Vagina (tissue), 2 donors: ENCODE data around the gene MTSS2. TPM values are rescaled to one million over a fixed set of nuclear protein-coding genes. Genes with fewer than 3 reads are reported as not detected.
A peak's percentile ranks its signal among the peaks of the same experiment; 100 is the strongest.

Source experiments
- DNase-seq, 2 donors: peaks; one replicate each; pipeline ENCODE4 v3.0.0-alpha.2; 2017; ENCODE audit errors: extremely low spot score in 2 of 2
- H3K27ac ChIP-seq: fragments of 200-600 bp; sonication (generic); one replicate; pipeline ENCODE4 v1.5.1; 2019
- H3K27me3 ChIP-seq: fragments of 200-600 bp; sonication (generic); one replicate; pipeline ENCODE4 v1.5.1; 2019
- H3K36me3 ChIP-seq, 2 donors: fragments of 200-600 bp; sonication (generic); one replicate each; pipeline ENCODE4 v1.5.1; 2017 to 2019
- H3K4me1 ChIP-seq: fragments of 200-600 bp; sonication (generic); one replicate; pipeline ENCODE4 v1.5.1; 2019
- H3K4me3 ChIP-seq, 2 donors: fragments of 200-600 bp; sonication (generic); 1 replicate in 1 of 2; 2 replicates in 1 of 2; pipeline ENCODE4 v1.5.1; 2016 to 2019
- H3K9me3 ChIP-seq: fragments of 200-600 bp; sonication (generic); one replicate; pipeline ENCODE4 v1.5.1; 2019
- POLR2A ChIP-seq, 2 donors: fragments of 450-650 bp; IDR thresholded peaks; one replicate each; pipeline ENCODE4 v1.6.1; 2017; ENCODE audit warnings: antibody characterized with exemption in 2 of 2, mild to moderate bottlenecking in 2 of 2, moderate library complexity in 2 of 2
- POLR2AphosphoS5 ChIP-seq, 2 donors: sonication (generic); formaldehyde crosslinking; IDR thresholded peaks; one replicate each; pipeline ENCODE4 v1.9.0; 2017; ENCODE audit warnings: antibody characterized with exemption in 2 of 2, mild to moderate bottlenecking in 2 of 2, low read depth in 1 of 2; ENCODE audit not compliant: insufficient read depth in 1 of 2
- intact Hi-C: fragments of 100-400 bp; cut with DNase I; formaldehyde crosslinking; loops from one replicate; pipeline ENCODE4 v1.15.1; 2023
- total RNA-seq: library from RNA; depleted of rRNA; stranded (reverse); fragments of >200 nt; gene quantifications from one replicate; pipeline ENCODE4 v1.2.3, GENCODE V29; 2016
- TF ChIP-seq, protein P1 (sequence below), 3 experiments: fragments of 450-650 bp in 2 of 3; fragments of 200-600 bp in 1 of 3; sonication (generic) in 1 of 3; IDR thresholded peaks; one replicate each; pipeline ENCODE4 v1.5.1; 2017 to 2019; ENCODE audit warnings: antibody characterized with exemption in 3 of 3, mild to moderate bottlenecking in 2 of 3, moderate library complexity in 2 of 3

Gene MTSS2
- total RNA-seq, 1 donor from 2014 or later, result 102 TPM

DNA sequence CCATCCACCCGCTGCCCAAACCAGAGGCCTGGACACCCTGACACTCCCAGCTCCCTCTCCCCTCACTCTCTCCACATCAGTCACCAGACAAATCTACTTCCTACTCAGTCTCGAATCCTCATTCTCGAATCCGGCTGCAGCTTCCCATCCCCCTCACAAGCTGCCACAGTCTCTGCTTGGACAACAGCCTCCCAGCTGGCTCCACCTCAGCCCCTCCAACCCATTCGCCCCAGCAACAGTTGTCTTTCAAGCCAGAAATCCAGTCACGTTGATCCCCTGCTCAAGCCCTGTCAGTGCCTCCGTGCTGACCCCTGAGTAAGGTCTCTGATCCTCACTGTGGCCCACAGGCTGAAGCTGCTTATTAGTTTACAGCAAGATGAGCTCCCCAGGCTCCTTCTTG lies 44.2 kb upstream of the MTSS2 start:
- intact Hi-C loops, result no loop called here
- peaks cover 0 to 7% of the 10 kb centered on the region in 2 donors for H3K36me3 ChIP-seq

DNA sequence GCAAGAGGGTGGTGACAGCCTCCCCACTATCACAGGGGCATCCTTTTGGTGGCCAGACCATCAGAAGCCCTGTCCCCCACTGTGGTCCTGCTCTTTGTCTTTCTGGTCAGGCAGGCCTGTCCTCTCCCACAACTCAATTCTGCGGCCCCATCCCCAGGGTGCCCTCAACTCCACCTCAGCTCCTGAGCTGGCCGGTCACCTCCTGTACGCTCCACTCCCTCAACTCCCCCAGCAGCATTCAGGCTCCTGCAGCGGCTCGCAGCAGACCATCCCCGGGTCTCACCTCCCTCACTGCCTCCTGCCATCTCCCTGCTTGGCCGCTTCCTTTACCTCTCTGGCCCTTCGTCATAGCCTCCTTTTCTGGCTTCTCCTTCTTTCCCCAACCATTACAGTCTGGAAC lies 43.4 kb upstream of the MTSS2 start:
- Histone ChIP-seq H3K9me3 (no peaks in the 10 kb centered on the region), H3K27me3 (no peaks in the 10 kb centered on the region), H3K36me3 (peaks cover 0 to 7% of the 10 kb centered on the region in 2 donors), H3K4me3 (no peak overlapping the region), H3K4me1 (peaks cover 36% of the 10 kb centered on the region), H3K27ac (no peak overlapping the region)
- DNase-seq, result no peak
- intact Hi-C loops, result no loop called here
- TF ChIP-seq POLR2A (IDR thresholded peaks at IDR 0.05) (no peak), POLR2AphosphoS5 (IDR thresholded peaks at IDR 0.05; ENCODE audit: insufficient read depth in 1 of 2, low read depth in 1 of 2) (no peak)
- TF ChIP-seq, protein P1, sequence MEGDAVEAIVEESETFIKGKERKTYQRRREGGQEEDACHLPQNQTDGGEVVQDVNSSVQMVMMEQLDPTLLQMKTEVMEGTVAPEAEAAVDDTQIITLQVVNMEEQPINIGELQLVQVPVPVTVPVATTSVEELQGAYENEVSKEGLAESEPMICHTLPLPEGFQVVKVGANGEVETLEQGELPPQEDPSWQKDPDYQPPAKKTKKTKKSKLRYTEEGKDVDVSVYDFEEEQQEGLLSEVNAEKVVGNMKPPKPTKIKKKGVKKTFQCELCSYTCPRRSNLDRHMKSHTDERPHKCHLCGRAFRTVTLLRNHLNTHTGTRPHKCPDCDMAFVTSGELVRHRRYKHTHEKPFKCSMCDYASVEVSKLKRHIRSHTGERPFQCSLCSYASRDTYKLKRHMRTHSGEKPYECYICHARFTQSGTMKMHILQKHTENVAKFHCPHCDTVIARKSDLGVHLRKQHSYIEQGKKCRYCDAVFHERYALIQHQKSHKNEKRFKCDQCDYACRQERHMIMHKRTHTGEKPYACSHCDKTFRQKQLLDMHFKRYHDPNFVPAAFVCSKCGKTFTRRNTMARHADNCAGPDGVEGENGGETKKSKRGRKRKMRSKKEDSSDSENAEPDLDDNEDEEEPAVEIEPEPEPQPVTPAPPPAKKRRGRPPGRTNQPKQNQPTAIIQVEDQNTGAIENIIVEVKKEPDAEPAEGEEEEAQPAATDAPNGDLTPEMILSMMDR (IDR thresholded peaks at IDR 0.05), result no peak

More for the DNA sequence above, 44.2 kb upstream of the MTSS2 start:
- no peaks in the 10 kb centered on the region for H3K27me3 ChIP-seq
- TF ChIP-seq, protein P1 (IDR thresholded peaks at IDR 0.05), result no peak
- no peak for TF ChIP-seq POLR2AphosphoS5 (IDR thresholded peaks at IDR 0.05; ENCODE audit: insufficient read depth in 1 of 2, low read depth in 1 of 2)
- TF ChIP-seq POLR2A (IDR thresholded peaks at IDR 0.05), result no peak
- H3K4me1 ChIP-seq, result peaks cover 29% of the 10 kb centered on the region
- no peaks in the 10 kb centered on the region for H3K9me3 ChIP-seq
- no peak overlapping the region for H3K27ac ChIP-seq
- H3K4me3 ChIP-seq, result no peak overlapping the region
- no peak for DNase-seq

DNA sequence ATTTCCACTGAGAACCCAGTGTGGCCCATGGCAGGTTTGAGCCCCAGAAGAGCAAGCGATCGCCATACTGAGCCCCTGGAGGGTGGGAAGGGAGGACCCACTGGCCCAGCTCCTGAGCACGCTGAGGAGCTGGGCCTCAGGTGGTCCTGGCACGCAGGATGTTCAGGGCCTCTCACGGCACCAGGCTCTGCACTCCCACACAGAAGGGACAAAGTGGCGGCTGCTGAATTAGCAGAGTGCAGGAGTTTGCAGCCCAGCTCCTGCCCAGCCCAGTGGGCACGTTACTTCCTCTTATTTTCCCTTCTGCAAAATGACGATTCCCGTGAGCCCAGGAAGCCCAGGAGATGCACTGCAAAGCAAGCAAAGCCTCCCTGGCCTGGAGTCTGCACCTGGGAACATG lies 42.3 kb upstream of the MTSS2 start:
- Histone ChIP-seq H3K9me3 (no peaks in the 10 kb centered on the region), H3K36me3 (peaks cover 0 to 7% of the 10 kb centered on the region in 2 donors), H3K4me1 (peaks cover 42% of the 10 kb centered on the region), H3K4me3 (no peak overlapping the region), H3K27ac (peak overlapping the region; percentile 95), H3K27me3 (no peaks in the 10 kb centered on the region)
- no peak for DNase-seq
- intact Hi-C loops, result no loop called here
- no peak for TF ChIP-seq POLR2A (IDR thresholded peaks at IDR 0.05)
- TF ChIP-seq POLR2AphosphoS5 (IDR thresholded peaks at IDR 0.05; ENCODE audit: insufficient read depth in 1 of 2, low read depth in 1 of 2), result no peak
- TF ChIP-seq, protein P1 (IDR thresholded peaks at IDR 0.05), result no peak

- intact Hi-C loops, result no loop called here
- peaks cover 42% of the 10 kb centered on the region for H3K4me1 ChIP-seq
- DNase-seq, result no peak
These were observed 41.1 kb upstream of the MTSS2 start for GRCh38 chr16:70726892-70727361.

More at GRCh38 chr16:70726892-70727361, 41.1 kb upstream of the MTSS2 start:
- Histone ChIP-seq H3K36me3 (peaks cover 0 to 7% of the 10 kb centered on the region in 2 donors), H3K27me3 (no peaks in the 10 kb centered on the region), H3K4me3 (no peak overlapping the region), H3K27ac (peak overlapping the region; percentile 95), H3K9me3 (no peaks in the 10 kb centered on the region)
- TF ChIP-seq POLR2AphosphoS5 (IDR thresholded peaks at IDR 0.05; ENCODE audit: insufficient read depth in 1 of 2, low read depth in 1 of 2) (no peak), POLR2A (IDR thresholded peaks at IDR 0.05) (no peak)
- TF ChIP-seq, protein P1 (IDR thresholded peaks at IDR 0.05), result no peak
